Stimulated activated CD8-positive, alpha-beta memory T cell treated with anti-CD3 and anti-CD28 coated beads, Interleukin-4, amount 100 ng/mL, for 48 hours (primary cell): Measurements from ENCODE around the gene HACD3.
"Not testable (repeated sequence)": the region's sequence is repeated elsewhere in the genome, so short reads cannot be mapped to it uniquely, and the experiment has no call there.

ENCODE experiments used
- DNase-seq: peaks from one replicate; pipeline ENCODE4 v3.0.0-alpha.2; 2020

The HACD3 gene

DNA sequence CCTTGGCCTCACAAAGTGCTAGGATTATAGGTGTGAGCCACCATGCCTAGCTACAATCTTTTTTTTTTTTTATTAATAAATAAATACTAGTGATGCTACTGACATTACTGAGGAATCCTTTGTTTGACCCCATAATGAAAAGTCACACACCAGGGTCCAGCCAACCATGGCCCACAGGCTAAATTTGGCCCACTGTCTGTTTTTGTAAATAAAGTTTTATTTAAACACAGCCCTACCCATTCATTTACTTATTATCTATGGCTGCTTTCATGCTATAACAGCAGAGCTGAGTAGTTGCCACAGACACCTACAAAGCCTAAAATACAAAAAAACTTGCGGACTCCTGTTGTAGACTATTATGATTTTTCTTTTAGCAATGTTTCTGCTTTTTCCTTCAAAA, 73.3 kb downstream of the HACD3 start:
- no peak for DNase-seq

DNA sequence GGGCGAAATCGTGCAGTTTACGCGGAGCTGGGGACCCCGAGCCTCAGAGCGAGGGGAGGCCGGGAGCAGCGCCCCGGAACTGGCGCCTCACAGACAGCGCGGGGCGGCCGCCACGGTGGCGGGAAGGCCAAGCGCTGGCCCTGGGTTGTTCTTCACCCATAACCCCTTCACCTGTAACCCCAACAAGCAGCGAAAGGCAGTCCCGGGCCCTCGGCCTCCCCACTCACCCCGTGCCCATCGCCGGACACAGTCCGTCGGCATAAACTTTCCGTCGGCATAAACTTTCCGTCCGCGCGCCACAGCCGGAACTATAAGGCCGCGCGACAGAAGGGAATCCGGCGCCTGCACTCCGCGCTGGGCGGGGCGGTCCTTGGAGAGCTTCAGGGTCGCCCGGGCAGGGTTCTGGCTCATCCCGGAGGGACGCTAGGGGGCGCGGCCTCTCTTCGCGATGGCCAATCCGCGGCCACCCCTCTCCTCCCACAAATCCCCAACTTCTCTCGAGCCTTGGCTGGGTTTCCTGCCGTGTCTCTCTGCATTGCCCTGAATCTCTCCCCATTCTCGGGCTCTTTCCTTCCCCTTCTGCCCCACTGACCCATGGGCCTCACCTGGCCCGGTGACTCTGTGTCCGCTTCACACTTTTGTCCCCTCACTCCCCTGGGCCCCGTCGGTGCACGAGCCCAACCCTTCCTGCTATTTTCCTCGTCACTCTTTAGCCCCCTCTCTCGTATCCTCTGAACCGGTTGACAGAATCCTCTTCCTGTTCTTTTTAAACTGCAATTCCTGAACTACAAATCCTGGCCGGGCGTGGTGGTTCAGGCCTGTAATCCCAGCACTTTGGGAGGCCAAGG, 80.8 kb downstream of the HACD3 start, which contains the start of gene INTS14:
TSS of gene INTS14 (minus strand) at position 261 of the 848 bp plus-strand sequence. CDS start 3,751 bp downstream, outside the sequence.
- DNase-seq: peak; percentile 98

DNA sequence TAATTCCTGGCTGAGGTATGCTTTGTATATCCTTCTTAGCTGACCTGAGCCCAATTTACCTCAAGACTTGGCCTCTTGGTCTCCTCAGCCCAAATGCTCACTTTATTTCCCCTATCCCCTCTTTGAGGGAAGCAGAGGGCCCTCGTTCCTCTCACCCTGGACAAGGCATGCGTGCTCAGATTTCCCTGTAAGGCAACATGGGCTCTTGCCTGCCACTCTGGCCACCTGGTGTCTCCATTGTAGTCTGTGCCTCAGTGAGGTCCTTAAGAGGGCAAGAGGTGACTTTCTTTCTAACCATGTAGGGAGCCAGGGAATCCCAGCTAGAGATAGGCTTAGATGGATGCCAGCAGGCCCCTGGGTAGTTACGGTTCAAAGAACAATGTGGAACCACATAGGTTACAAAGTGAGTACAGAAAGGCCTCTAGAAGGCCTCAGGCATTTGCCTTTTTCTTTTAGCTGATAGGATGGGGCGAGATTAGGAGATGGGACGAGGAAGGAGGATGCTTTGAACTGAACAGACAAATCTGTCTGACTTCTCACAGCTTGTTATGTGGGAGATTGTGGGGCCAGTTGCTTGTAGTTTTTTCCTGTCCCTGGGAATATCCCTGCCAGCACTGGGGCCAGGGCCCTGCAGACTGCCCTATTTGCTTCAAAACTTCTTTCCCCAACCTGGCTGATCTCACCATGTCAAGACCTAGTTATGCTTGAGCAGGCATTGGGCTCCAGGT, 81.8 kb downstream of the HACD3 start:
- DNase-seq: no peak

DNA sequence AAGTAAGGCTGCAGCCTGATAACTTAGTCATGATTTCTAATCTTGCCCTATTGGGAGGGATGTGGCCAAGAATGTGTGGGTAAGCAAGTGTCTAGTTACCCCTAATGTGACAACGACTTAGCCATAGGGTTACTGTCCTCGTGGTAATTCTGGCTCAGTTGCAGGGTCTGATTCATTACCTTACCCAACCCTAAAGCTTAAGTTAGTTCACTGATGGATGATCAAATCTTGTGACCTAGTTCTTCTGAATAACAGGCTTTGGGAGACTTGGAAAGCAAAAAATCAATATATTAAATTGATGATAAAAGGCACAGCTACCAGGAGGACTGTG, 82.3 kb downstream of the HACD3 start:
- no peak for DNase-seq

DNA sequence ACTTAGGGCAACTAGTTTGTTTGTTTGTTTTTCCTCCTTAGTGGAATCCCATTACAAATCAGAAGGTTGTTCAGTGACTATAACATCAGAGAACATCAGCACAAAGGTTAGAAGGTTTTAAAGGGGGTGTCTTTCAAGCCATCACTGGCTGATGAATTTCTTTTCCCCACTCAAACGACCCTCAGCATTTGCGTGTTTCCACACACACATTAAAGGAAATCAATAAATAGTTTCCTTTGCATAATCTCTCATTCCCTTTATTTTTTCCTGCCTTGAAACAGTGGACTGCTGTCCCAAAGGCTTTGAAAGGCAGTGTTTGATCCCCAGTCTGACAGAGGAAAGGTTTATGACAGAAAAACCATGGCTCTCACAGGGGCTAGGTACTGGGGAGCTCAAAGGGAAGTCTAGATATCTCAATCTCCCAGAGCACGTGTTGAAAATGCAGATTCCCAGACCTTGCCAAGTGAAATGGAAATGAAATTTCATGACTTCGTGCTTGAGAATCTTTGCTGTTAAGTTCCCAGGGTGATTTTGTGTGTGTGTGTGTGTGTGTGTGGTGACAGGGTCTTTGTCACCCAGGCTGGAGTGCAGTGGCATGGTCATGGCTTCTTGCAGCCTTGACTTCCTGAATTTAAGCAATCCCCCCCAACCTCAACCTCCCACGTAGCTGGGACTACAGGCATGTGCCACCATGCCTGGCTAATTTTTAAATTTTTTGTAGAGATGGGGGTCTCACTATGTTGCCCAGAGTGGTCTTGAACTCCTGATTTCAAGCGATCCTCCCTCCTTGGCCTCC, 82.9 kb downstream of the HACD3 start:
- no peak for DNase-seq

DNA sequence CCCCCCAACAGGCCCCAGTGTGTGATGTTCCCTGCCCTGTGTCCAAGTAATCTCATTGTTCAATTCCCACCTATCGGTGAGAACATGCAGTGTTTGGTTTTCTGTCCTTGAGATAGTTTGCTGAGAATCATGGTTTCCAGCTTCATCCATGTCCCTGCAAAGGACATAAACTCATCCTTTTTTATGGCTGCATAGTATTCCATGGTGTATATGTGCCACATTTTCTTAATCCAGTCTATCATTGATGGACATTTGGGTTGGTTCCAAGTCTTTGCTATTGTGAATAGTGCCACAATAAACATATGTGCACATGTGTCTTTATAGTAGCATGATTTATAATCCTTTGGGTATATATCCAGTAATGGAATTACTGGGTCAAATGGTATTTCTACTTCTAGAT, 85.6 kb downstream of the HACD3 start:
- DNase-seq: not testable (repeated sequence)

DNA sequence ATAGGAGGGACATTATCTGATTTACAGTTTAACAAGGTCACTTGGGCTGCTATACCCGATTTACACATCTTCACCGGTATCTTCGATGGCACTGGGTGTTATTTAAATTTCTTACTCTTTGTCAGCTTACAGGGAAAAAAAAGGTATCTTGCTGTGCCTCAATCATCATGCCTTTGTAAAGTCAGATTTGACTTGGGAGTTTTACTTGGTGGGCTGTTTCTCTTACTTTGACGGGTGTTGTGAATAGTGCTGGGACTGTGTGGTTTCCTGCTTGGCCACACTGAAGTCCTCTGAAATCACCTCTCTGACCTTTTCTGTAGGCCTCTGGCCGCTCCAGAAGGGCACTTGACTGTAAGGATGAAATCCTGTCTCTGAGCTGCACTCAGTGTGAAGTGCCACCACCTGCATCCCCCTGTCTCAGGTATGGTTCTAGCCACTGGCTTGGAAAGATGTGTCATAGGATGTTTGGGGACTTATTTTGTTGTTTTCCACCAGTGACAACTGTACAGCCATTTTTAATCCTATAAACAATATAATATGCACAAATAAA, 88.4 kb downstream of the HACD3 start:
- no peak for DNase-seq

DNA sequence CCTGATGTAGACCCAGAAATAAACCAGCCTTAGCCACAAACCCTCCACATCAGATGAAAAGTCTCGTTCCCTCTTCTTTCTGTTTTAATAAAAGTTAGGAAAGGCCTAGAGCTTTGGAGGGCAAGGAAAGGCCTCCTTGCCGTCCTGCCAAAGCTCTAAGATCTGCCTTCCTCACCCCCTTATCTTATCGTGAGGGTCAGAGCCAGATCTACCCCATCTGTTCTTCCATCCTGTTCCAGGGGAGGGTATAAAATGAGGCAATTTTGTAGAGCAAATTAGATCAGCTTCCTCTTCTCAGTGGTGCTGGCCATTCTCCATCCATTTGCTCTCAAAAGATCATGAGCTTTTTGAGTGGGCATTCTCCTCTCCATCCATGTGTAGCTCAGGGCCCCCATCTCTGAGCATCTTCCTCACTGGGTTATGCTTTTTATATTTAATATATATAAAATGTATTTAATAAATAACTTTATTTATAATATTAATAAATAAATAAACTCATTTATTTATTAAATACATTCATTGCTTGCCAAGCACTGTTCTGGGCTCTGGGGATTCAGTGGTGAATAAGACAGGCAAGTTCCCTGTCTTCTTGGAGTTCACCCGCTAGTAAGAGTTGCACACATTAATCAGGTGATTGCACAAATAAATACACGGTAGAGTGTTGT, 89.5 kb downstream of the HACD3 start:
- no peak for DNase-seq

DNA sequence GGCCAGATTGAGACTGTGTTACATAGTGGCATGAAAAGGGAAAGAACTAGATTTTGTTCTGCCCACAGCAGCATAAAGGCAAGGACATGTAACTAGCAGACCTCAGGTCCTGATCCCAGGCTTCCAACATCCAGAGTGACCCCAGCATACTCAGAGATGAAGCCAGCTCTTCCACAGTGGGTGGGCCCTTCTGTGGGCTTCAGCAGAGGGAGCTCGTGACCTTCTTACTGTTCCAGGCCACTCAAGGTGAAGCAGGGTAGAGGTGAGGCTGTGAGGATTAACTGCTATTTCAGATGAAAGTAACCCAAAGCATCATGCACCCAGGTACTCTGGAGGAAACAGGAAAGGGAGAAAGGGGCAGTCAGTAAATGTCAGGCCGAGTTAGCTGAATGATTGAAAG, 90.6 kb downstream of the HACD3 start:
- no peak for DNase-seq

DNA sequence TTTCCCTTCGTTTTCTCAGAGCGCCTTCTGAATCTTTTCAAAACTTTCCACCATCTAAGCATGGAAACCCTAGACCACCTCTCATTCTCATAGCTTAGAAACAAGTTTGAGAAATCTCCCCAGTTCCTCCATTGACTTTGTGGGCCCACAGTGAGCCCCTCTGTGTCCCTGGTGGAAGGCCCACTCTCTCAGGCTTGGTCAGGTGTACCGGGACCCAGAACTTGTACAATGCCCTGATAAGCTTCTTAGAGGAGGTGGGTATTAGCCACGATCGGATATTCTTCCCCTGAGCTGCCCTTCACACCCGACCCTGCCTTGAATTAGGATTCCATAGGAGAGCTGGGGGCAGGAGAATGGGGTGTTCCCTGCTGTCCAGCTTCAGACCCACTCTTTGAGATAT, 91.4 kb downstream of the HACD3 start, which contains the start of gene SLC24A1:
TSS of gene SLC24A1 (plus strand) at position 301 of the 400 bp plus-strand sequence. CDS start 2,143 bp downstream, outside the sequence.
- DNase-seq: no peak

DNA sequence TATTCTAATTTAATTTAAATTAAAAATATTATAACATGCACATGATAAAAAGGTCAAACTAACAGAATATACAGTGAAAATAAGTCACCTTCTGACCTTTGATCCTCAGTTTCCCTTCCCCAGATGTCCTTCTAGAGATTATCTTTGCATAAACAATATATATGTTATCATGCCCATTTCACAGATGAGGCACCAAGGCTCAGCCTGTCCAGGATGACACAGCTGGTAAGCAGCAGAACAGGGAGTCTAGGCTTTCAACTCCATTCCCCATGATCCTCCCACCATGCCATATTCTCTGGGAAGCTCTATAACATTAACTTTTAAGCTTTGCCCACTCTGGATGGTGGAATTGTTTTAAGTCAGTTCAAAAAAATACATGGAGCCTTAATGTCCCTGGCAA, 92.8 kb downstream of the HACD3 start:
- no peak for DNase-seq

DNA sequence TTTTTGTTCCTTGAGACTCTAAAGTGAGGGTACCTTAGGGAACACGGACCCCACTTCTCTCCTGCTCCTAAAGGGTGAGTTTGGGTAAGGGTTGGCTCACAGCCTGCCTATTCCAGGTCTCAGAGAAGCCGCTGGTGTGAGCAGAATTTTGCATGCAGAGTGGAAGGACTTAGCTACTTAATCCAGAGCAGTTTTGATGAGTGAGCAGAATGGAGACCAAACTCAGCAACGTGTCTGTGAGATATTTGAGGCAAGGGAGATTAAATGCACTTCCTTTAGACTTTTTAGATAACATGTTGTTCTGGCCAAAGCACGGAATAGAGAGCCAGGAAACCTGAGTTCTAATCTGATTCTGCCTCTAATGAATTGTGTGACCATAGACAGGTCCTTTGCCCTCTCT, 96.6 kb downstream of the HACD3 start:
- DNase-seq: no peak
